Measurements from ENCODE around the gene ZNF785. TPM values are rescaled to one million over a fixed set of nuclear protein-coding genes. Genes with fewer than 3 reads are reported as not detected.
A peak's percentile ranks its signal among the peaks of the same experiment; 100 is the strongest.

Gene ZNF785
- total RNA-seq, 1 donor from 2014 or later = 16.2 TPM

DNA sequence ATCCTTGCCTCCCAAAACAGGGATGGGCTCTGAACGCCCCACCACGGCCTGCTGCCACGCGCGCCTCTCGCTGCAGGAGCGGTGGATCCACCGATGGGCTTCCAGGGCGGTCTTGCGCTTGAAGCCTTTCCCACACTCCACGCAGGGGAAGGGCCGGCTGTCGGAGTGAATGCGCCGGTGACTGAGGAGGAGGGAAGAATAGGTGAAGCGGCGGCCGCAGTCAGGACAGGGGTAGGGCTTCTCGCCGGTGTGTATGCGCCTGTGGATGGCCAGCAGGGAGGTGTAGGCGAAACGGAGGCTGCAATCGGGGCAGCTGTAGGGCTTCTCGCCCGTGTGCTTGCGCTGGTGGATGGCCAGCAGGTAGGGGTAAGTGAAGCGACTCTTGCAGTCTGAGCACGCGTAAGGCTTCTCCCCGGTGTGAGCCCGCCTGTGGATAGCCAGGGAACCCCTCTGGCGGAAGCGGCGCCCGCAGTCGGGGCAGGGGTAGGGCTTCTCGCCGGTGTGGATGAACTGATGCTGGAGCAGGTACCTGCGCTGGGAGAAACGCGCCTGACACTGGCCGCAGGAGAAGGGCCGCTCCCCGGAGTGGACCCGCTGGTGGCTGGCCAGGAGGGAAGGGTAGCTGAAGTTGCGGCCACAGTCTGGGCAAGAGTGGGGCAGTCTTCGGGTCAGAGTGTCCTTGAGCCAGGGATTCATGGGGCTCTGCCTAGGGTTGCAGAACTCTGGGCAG is 2.7 kb downstream of the ZNF785 start:
- intact Hi-C loops (cut with DNase I) = no loop called here
- ATAC-seq (no peak), DNase-seq (no peak)
- Histone ChIP-seq H3K36me3 (peaks cover 40% of the 10 kb centered on the region), H3K4me3 (no peak overlapping the region), H3K9me3 (no peaks in the 10 kb centered on the region), H3K27ac (no peak overlapping the region), H3K27me3 (ENCODE audit: low read depth) (no peaks in the 10 kb centered on the region), H3K4me1 (peaks cover 16% of the 10 kb centered on the region)
- TF ChIP-seq, protein P1, sequence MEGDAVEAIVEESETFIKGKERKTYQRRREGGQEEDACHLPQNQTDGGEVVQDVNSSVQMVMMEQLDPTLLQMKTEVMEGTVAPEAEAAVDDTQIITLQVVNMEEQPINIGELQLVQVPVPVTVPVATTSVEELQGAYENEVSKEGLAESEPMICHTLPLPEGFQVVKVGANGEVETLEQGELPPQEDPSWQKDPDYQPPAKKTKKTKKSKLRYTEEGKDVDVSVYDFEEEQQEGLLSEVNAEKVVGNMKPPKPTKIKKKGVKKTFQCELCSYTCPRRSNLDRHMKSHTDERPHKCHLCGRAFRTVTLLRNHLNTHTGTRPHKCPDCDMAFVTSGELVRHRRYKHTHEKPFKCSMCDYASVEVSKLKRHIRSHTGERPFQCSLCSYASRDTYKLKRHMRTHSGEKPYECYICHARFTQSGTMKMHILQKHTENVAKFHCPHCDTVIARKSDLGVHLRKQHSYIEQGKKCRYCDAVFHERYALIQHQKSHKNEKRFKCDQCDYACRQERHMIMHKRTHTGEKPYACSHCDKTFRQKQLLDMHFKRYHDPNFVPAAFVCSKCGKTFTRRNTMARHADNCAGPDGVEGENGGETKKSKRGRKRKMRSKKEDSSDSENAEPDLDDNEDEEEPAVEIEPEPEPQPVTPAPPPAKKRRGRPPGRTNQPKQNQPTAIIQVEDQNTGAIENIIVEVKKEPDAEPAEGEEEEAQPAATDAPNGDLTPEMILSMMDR (IDR thresholded peaks at IDR 0.05) = no peak

DNA sequence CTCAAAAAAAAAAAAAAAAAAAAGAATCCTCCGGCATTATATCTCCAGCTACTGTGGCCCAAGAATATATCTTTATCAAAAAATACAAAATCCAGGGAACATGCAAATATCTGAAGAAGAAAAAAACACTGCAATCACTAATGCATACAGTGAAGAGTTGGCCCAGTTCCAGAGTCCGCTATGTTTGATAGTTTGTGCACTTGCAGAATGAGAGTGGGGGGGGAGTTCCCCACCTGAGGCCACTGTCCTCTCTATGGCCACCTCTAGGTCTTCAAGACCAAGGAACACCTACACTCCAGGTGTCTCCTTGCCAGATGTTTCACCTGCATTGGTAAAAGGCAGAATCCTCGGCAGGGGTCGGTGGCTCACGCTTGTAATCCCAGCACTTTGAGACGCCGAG is 4.0 kb downstream of the ZNF785 start:
- intact Hi-C loops (cut with DNase I) = no loop called here
- no peak for ATAC-seq
- TF ChIP-seq, protein P1 (IDR thresholded peaks at IDR 0.05) = no peak
- peaks cover 40% of the 10 kb centered on the region for H3K36me3 ChIP-seq
- no peak overlapping the region for H3K27ac ChIP-seq
- H3K9me3 ChIP-seq = no peaks in the 10 kb centered on the region
- no peaks in the 10 kb centered on the region for H3K27me3 ChIP-seq (ENCODE audit: low read depth)
- DNase-seq = no peak
- H3K4me3 ChIP-seq = no peak overlapping the region
- peaks cover 16% of the 10 kb centered on the region for H3K4me1 ChIP-seq

DNA sequence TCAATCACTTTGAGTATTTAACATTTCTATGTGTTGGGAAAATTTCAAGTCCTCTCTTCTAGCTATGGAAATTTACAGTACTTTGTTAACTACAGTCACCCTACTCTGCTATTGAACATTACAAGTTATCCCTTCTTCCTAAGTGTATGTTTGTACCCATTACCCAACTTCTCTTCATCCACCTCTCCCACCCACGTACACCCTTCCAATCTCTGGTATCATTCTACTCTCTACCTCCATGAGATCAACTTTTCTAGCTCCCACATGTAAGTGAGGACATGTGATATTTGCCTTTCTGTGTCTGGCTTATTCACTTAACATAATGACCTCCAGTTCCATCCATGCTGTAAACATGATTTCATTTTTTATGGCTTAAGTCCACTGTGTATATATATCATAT is 10.8 kb downstream of the ZNF785 start:
- DNase-seq = no peak
- no peak overlapping the region for H3K4me3 ChIP-seq
- ATAC-seq = no peak
- H3K4me1 ChIP-seq = peaks cover 23% of the 10 kb centered on the region
- no peak overlapping the region for H3K27ac ChIP-seq
- peaks cover 8% of the 10 kb centered on the region for H3K36me3 ChIP-seq
- TF ChIP-seq, protein P1 (IDR thresholded peaks at IDR 0.05) = no peak
- H3K27me3 ChIP-seq (ENCODE audit: low read depth) = no peaks in the 10 kb centered on the region
- intact Hi-C loops (cut with DNase I) = no loop called here
- no peaks in the 10 kb centered on the region for H3K9me3 ChIP-seq

DNA sequence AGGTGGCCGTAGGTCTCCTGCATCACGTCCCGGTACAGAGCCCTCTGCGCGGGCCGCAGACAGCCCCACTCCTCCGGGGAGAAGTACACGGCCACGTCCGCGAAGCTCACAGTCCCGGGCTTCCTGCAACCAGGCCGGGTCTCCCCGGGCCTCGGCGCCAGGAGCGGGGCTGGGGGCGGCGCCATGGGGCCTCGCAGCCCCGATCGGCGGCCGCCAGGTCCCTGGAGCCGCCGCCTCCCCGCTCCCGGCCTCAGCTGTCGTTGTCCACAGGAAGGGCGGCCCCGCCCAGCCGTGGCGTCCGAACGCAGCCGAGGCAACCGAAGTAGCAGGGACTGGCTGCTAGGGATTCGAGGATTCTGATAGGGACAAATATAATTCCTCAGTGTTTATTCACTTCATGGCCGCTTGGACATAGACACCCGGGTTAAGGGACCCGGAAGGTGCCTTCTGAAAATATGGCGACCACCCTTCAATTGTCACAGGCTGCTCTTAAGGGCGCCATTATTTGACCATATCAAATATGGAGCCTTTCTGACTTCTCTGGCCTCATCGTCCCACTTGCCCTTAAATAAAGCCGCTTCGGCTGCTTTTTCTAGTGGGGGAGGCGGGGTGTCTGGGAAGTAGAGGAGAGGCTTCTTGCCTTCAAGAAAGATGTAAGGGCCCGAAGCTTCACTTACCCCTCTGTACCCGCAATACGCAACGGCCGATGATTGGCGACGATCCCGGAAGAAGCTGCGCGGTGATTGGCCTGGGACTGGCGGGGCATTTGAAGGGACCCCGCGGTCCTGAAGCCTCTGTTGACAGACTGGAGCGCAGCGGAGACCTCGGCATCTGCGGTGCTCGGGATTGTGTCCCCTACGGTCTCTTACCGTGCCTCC is 13.8 kb downstream of the ZNF785 start, which contains the start of gene ZNF688:
Gene ZNF688, minus strand, starts transcription at position 270 of the 878 bp plus-strand sequence. Its CDS starts 85 bp downstream, at position 185.
- intact Hi-C loops (cut with DNase I) = no loop called here
- TF ChIP-seq, protein P1 (IDR thresholded peaks at IDR 0.05) = no peak
- H3K9me3 ChIP-seq = no peaks in the 10 kb centered on the region
- H3K36me3 ChIP-seq = no peaks in the 10 kb centered on the region
- peak; percentile 95 for DNase-seq
- peak within 1 kb of the TSS; percentile 89 for H3K4me3 ChIP-seq
- peak; percentile 94 to 96 for ATAC-seq
- H3K27me3 ChIP-seq (ENCODE audit: low read depth) = no peaks in the 10 kb centered on the region
- peak within 1 kb of the TSS; percentile 98 for H3K27ac ChIP-seq
- H3K4me1 ChIP-seq = peaks cover 27% of the 10 kb centered on the region

DNA sequence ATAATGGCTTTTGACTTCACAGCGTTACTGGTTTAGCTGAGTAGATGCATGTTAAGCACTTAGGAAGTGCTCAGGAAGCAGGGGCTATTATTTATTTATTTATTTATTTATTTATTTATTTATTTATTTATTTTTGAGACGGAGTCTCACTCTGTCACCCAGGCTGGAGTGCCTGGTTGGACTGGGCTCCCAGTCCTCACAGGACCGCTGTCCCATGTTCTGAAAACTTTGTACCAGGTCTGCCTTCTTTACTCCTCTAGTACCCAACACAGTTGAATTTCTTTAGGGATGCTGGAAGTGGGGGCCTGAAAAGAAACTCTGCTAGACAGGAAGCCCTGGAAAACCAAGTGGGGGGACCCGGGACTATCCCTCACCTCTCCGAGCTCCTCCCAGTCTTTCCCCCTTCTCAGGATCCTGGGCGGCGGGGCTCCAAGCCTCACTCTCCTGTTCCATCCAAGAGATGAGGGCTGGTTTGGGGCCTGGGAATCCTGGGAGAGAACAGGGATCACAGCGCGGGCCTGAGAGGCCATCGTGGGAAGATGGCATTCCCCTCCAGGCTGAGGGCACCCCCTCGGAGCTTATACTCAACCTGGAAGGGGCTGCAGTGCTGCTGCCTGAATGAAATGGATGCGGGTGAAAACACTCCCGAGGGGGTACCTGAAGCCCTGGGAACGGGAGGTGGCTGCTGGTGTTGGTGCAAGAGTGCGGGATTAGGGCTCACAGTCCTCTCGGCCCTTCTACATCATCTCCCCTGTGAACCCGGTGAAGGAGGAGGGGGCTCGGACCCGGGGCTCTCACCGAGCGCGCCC is 14.7 kb downstream of the ZNF785 start:
- peak; percentile 53 for DNase-seq
- H3K4me1 ChIP-seq = peaks cover 27% of the 10 kb centered on the region
- no peaks in the 10 kb centered on the region for H3K9me3 ChIP-seq
- TF ChIP-seq, protein P1 (IDR thresholded peaks at IDR 0.05) = no peak
- peak overlapping the region; percentile 89 for H3K4me3 ChIP-seq
- ATAC-seq = peak; percentile 1 to 31
- peak overlapping the region; percentile 98 for H3K27ac ChIP-seq
- H3K36me3 ChIP-seq = no peaks in the 10 kb centered on the region
- H3K27me3 ChIP-seq (ENCODE audit: low read depth) = no peaks in the 10 kb centered on the region
- intact Hi-C loops (cut with DNase I) = no loop called here
